Stomach (tissue), 4 donors: Measurements from ENCODE around the gene CDK11A.
"Not testable (repeated sequence)": the region's sequence is repeated elsewhere in the genome, so short reads cannot be mapped to it uniquely, and the experiment has no call there.

Experiments used
- CTCF ChIP-seq, 7 experiments: fragments of 450-650 bp in 4 of 7; fragments of 200-600 bp in 3 of 7; sonication (generic) in 3 of 7; IDR thresholded peaks; one replicate each; pipeline ENCODE4 v1.5.1; 2016 to 2019; ENCODE audit warnings: antibody characterized with exemption in 7 of 7, control low read depth in 2 of 7, mild to moderate bottlenecking in 1 of 7
- EP300 ChIP-seq: sonication (generic); formaldehyde crosslinking; IDR thresholded peaks from one replicate; pipeline ENCODE4 v1.6.1; 2017; ENCODE audit warnings: antibody characterized with exemption

- not testable (repeated sequence) for TF ChIP-seq EP300; CTCF (IDR thresholded peaks at IDR 0.05)
Observed at GRCh38 chr1:1746566-1746909, 22.4 kb upstream of the CDK11A start.
